ENCODE data around the gene AP4S1.

AP4S1 gene

GRCh38 chr14:31006703-31007102 lies 18.7 kb upstream of the AP4S1 start:
- DNase-seq (ENCODE audit: low spot score): no peak

- DNase-seq (ENCODE audit: low spot score): no peak
These were observed 15.4 kb upstream of the AP4S1 start for GRCh38 chr14:31009836-31010574.

GRCh38 chr14:31010935-31011334 lies 14.5 kb upstream of the AP4S1 start:
- no peak for DNase-seq (ENCODE audit: low spot score)

GRCh38 chr14:31013841-31014240 lies 11.6 kb upstream of the AP4S1 start:
- no peak for DNase-seq (ENCODE audit: low spot score)

GRCh38 chr14:31018057-31018645 lies 7.3 kb upstream of the AP4S1 start:
- DNase-seq (ENCODE audit: low spot score): no peak

- no peak for DNase-seq (ENCODE audit: low spot score)
These were observed 4.4 kb upstream of the AP4S1 start for GRCh38 chr14:31020834-31021575.

- DNase-seq (ENCODE audit: low spot score): no peak
These were observed 3.9 kb upstream of the AP4S1 start for GRCh38 chr14:31021576-31021949.

- DNase-seq (ENCODE audit: low spot score): no peak
These were observed 3.1 kb upstream of the AP4S1 start for GRCh38 chr14:31022386-31022785.

GRCh38 chr14:31024010-31024480 lies 1.4 kb upstream of the AP4S1 start:
- peak; percentile 46 for DNase-seq (ENCODE audit: low spot score)

- no peak for DNase-seq (ENCODE audit: low spot score)
These were observed 677 bp upstream of the AP4S1 start for GRCh38 chr14:31024577-31025366.

GRCh38 chr14:31026077-31026449 lies 614 bp downstream of the AP4S1 start, which contains the start of gene STRN3:
Gene STRN3 (minus strand): TSS chr14:31026379. CDS start chr14:31026185, 194 bp downstream.
- no peak for DNase-seq (ENCODE audit: low spot score)

- peak; percentile 95 for DNase-seq (ENCODE audit: low spot score)
These were observed 1.2 kb downstream of the AP4S1 start for GRCh38 chr14:31026450-31027235.

GRCh38 chr14:31027847-31028246 lies 2.4 kb downstream of the AP4S1 start:
- DNase-seq (ENCODE audit: low spot score): no peak

GRCh38 chr14:31029016-31029970 lies 3.8 kb downstream of the AP4S1 start:
- DNase-seq (ENCODE audit: low spot score): no peak

- DNase-seq (ENCODE audit: low spot score): no peak
These were observed 5.0 kb downstream of the AP4S1 start for GRCh38 chr14:31030469-31030868.

GRCh38 chr14:31036552-31036951 lies 11.1 kb downstream of the AP4S1 start:
- no peak for DNase-seq (ENCODE audit: low spot score)

GRCh38 chr14:31037709-31038221 lies 12.3 kb downstream of the AP4S1 start:
- DNase-seq (ENCODE audit: low spot score): no peak

- no peak for DNase-seq (ENCODE audit: low spot score)
These were observed 13.2 kb downstream of the AP4S1 start for GRCh38 chr14:31038521-31039166.

- DNase-seq (ENCODE audit: low spot score): no peak
These were observed 16.9 kb downstream of the AP4S1 start for GRCh38 chr14:31042300-31042699.

All from HuH-7.5 (cell line).